Loucy (cell line): ENCODE measurements around the gene CERS6.

ENCODE experiments used
- H2AFZ ChIP-seq: fragments of 200-600 bp; sonication (generic); 2 replicates; pipeline ENCODE4 v1.6.0; 2016; ENCODE audit warnings: antibody characterized with exemption, mild to moderate bottlenecking, low read length, moderate library complexity
- H3F3A ChIP-seq: fragments of 200-600 bp; 2 replicates; pipeline ENCODE4 v1.6.0; 2016; ENCODE audit warnings: antibody characterized with exemption, low read depth, mild to moderate bottlenecking
- H3K27me3 ChIP-seq: fragments of 200-600 bp; sonication (generic); 2 replicates; pipeline ENCODE4 v1.6.1; 2014; ENCODE audit warnings: low read length, mild to moderate bottlenecking; ENCODE audit not compliant: insufficient read depth, poor library complexity, severe bottlenecking
- H3K36me3 ChIP-seq: fragments of 200-600 bp; sonication (generic); 2 replicates; pipeline ENCODE4 v1.6.1; 2016; ENCODE audit warnings: low read length; ENCODE audit not compliant: insufficient read depth
- H3K4me1 ChIP-seq: fragments of 200-600 bp; sonication (generic); 2 replicates; pipeline ENCODE4 v1.5.1; 2014; ENCODE audit warnings: low read length, mild to moderate bottlenecking; ENCODE audit not compliant: insufficient read depth, poor library complexity, severe bottlenecking
- H3K4me2 ChIP-seq: fragments of 200-600 bp; sonication (generic); 2 replicates; pipeline ENCODE4 v1.6.0; 2014; ENCODE audit warnings: antibody characterized with exemption, low read length, low read depth, mild to moderate bottlenecking; ENCODE audit not compliant: poor library complexity, severe bottlenecking
- H3K4me3 ChIP-seq: fragments of 200-600 bp; sonication (generic); 2 replicates; pipeline ENCODE4 v1.5.1; 2014; ENCODE audit warnings: low read length, mild to moderate bottlenecking, mixed read lengths; ENCODE audit not compliant: poor library complexity, severe bottlenecking
- H3K79me2 ChIP-seq: fragments of 200-600 bp; sonication (generic); 2 replicates; pipeline ENCODE4 v1.6.1; 2014; ENCODE audit warnings: low read length; ENCODE audit not compliant: insufficient read depth
- H3K9ac ChIP-seq: fragments of 200-600 bp; sonication (generic); 2 replicates; pipeline ENCODE4 v1.6.0; 2014; ENCODE audit warnings: mild to moderate bottlenecking, low read depth, low read length, moderate library complexity; ENCODE audit not compliant: poor library complexity, severe bottlenecking
- H3K9me2 ChIP-seq: fragments of 200-600 bp; sonication (generic); replicated peaks from 2 replicates; pipeline ENCODE4 v1.6.1; 2016; ENCODE audit warnings: low read depth, low read length, mixed read lengths
- H3K9me3 ChIP-seq: fragments of 200-600 bp; sonication (generic); 2 replicates; pipeline ENCODE4 v1.6.1; 2014; ENCODE audit warnings: mild to moderate bottlenecking, antibody characterized with exemption, low read length, low read depth; ENCODE audit not compliant: insufficient read depth
- H4K20me1 ChIP-seq: fragments of 200-600 bp; sonication (generic); 2 replicates; pipeline ENCODE4 v1.6.0; 2014; ENCODE audit warnings: antibody characterized with exemption, low read length, mild to moderate bottlenecking; ENCODE audit not compliant: insufficient read depth, poor library complexity, severe bottlenecking
- EZH2phosphoT487 ChIP-seq: fragments of 200-600 bp; IDR thresholded peaks from 2 replicates; pipeline ENCODE4 v1.6.1; 2018; ENCODE audit warnings: antibody characterized with exemption, mild to moderate bottlenecking, moderate library complexity, borderline replicate concordance
- TF ChIP-seq, protein P1 (sequence below): fragments of 200-600 bp; sonication (generic); conservative IDR thresholded peaks from 2 replicates; pipeline ENCODE4 v1.5.1; 2014; ENCODE audit warnings: mild to moderate bottlenecking, antibody characterized with exemption, low read length

CERS6 gene

DNA sequence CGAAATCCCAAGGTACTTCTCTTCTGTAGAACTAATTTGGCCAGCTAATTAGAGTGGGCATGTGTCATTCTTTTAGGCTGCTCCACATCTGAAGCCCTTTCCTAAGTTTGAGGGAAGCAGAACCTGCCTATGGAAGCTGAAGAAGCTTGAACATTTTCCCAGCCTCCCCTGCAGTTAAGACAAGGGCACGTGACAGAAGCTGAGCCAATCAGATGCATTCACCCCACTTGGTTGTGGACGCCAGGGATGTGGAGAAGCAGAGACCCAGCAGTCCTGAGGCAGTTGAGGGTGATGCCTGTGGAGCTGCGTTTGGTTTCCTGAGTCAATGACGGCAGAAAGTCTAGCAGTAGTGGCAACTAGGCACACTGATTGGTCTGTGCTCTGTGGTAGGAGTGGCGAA, 26.1 kb upstream of the CERS6 start:
- Histone ChIP-seq H3K4me1 (no peaks in the 10 kb centered on the region), H3K79me2 (no peaks in the 10 kb centered on the region), H3K9me3 (no peaks in the 10 kb centered on the region), H3K27me3 (no peaks in the 10 kb centered on the region), H3K9ac (no peak overlapping the region), H3F3A (no peaks in the 10 kb centered on the region), H3K9me2 (no peaks in the 10 kb centered on the region), H4K20me1 (no peaks in the 10 kb centered on the region), H3K4me2 (no peak overlapping the region), H3K36me3 (no peaks in the 10 kb centered on the region), H2AFZ (no peak overlapping the region), H3K4me3 (no peak overlapping the region)
- TF ChIP-seq EZH2phosphoT487: no peak
- TF ChIP-seq, protein P1, sequence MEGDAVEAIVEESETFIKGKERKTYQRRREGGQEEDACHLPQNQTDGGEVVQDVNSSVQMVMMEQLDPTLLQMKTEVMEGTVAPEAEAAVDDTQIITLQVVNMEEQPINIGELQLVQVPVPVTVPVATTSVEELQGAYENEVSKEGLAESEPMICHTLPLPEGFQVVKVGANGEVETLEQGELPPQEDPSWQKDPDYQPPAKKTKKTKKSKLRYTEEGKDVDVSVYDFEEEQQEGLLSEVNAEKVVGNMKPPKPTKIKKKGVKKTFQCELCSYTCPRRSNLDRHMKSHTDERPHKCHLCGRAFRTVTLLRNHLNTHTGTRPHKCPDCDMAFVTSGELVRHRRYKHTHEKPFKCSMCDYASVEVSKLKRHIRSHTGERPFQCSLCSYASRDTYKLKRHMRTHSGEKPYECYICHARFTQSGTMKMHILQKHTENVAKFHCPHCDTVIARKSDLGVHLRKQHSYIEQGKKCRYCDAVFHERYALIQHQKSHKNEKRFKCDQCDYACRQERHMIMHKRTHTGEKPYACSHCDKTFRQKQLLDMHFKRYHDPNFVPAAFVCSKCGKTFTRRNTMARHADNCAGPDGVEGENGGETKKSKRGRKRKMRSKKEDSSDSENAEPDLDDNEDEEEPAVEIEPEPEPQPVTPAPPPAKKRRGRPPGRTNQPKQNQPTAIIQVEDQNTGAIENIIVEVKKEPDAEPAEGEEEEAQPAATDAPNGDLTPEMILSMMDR: no peak

- no peak overlapping the region for H3K4me3 ChIP-seq
- no peaks in the 10 kb centered on the region for H3K27me3 ChIP-seq
- no peak overlapping the region for H3K9ac ChIP-seq
- no peaks in the 10 kb centered on the region for H3F3A ChIP-seq
- H2AFZ ChIP-seq: no peak overlapping the region
- TF ChIP-seq EZH2phosphoT487: no peak
- TF ChIP-seq, protein P1: no peak
- H3K9me2 ChIP-seq: no peaks in the 10 kb centered on the region
- H3K4me1 ChIP-seq: no peaks in the 10 kb centered on the region
- no peaks in the 10 kb centered on the region for H3K36me3 ChIP-seq
- no peaks in the 10 kb centered on the region for H3K9me3 ChIP-seq
- no peak overlapping the region for H3K4me2 ChIP-seq
- no peaks in the 10 kb centered on the region for H3K79me2 ChIP-seq
- no peaks in the 10 kb centered on the region for H4K20me1 ChIP-seq
Observed at GRCh38 chr2:168430431-168430830, 25.6 kb upstream of the CERS6 start.

DNA sequence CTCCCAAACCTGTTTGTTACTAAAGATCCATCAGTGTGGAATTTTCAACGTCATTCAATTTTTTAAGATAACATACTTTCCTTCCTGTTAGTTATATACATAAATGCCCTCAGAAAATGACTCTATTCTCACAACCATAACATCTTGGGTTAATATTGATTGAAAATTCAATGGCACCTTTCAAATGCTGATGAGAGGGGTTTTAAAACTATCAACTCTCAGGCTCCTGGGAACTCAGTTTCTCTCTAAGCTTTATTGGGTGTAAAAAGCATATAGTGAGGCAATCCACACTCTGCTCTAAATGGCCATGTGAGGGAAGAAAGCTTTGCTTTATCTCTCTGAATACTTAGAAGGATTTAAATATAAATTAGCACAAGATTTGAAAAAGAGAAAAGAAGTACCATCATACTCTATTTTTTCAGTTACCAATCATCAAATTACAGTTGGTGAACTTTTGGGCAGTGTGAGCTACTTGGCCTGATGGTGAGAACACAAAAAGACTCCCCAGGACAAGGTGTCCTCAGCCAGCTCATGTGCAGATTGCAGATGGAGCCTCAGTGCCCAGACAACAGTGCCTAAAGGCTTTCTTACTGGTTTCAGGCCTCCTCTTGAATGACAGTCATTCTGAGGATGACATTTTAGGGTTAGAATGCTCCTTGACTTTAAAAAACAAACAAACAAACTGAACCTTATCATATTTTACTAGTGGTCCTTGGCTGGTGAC, 24.6 kb upstream of the CERS6 start:
- Histone ChIP-seq H3K4me3 (no peak overlapping the region), H3K79me2 (no peaks in the 10 kb centered on the region), H3K36me3 (no peaks in the 10 kb centered on the region), H3F3A (no peaks in the 10 kb centered on the region), H3K27me3 (no peaks in the 10 kb centered on the region), H4K20me1 (no peaks in the 10 kb centered on the region), H3K9me2 (no peaks in the 10 kb centered on the region), H2AFZ (no peak overlapping the region), H3K4me2 (no peak overlapping the region), H3K4me1 (no peaks in the 10 kb centered on the region), H3K9me3 (no peaks in the 10 kb centered on the region), H3K9ac (no peak overlapping the region)
- TF ChIP-seq EZH2phosphoT487: no peak
- TF ChIP-seq, protein P1: no peak
